SK-N-SH treated with all-trans-retinoic acid at 6 μM for 48 hours (cell line): ENCODE data around the gene CFAP251.
A peak's percentile ranks its signal among the peaks of the same experiment; 100 is the strongest.

Experiments
- ATAC-seq: fragments of 200-7000 bp; cut with Tn5 transposase; 3 replicates; pipeline ENCODE4 v1.9.1; 2020; ENCODE audit warnings: mild to moderate bottlenecking, moderate library complexity
- ARNTL ChIP-seq: fragments of 450-650 bp; formaldehyde crosslinking; IDR thresholded peaks from 2 replicates; pipeline ENCODE4 v1.5.0; 2020; ENCODE audit warnings: low read depth, mild to moderate bottlenecking, moderate library complexity, borderline replicate concordance
- CREB5 ChIP-seq: fragments of 250-450 bp; sonication (Bioruptor Pico); IDR thresholded peaks from 2 replicates; pipeline ENCODE4 v1.5.1; 2020; ENCODE audit warnings: low read depth, mild to moderate bottlenecking, moderate library complexity
- CSDC2 ChIP-seq: fragments of 250-450 bp; sonication (Bioruptor Pico); IDR thresholded peaks from 2 replicates; pipeline ENCODE4 v1.5.0; 2020; ENCODE audit warnings: mild to moderate bottlenecking, moderate library complexity
- CSRNP3 ChIP-seq: fragments of 250-450 bp; sonication (Bioruptor Pico); IDR thresholded peaks from 2 replicates; pipeline ENCODE4 v1.5.1; 2021; ENCODE audit warnings: mild to moderate bottlenecking, moderate library complexity
- ESRRG ChIP-seq: fragments of 250-450 bp; sonication (Bioruptor Pico); IDR thresholded peaks from 2 replicates; pipeline ENCODE4 v1.6.1; 2021; ENCODE audit warnings: mild to moderate bottlenecking
- GLIS3 ChIP-seq: fragments of 250-450 bp; sonication (Bioruptor Pico); IDR thresholded peaks from 2 replicates; pipeline ENCODE4 v1.5.0; 2020; ENCODE audit warnings: mild to moderate bottlenecking, moderate library complexity
- OSR1 ChIP-seq: fragments of 250-450 bp; sonication (Bioruptor Pico); IDR thresholded peaks from 2 replicates; pipeline ENCODE4 v1.8.0; 2022; ENCODE audit warnings: moderate library complexity, mild to moderate bottlenecking, inconsistent platforms
- PATZ1 ChIP-seq: fragments of 250-450 bp; sonication (Bioruptor Pico); IDR thresholded peaks from 2 replicates; pipeline ENCODE4 v1.8.0; 2020; ENCODE audit warnings: mild to moderate bottlenecking, moderate library complexity, borderline replicate concordance
- POU6F1 ChIP-seq: fragments of 250-450 bp; sonication (Bioruptor Pico); IDR thresholded peaks from 2 replicates; pipeline ENCODE4 v1.8.0; 2021; ENCODE audit warnings: low read depth, mild to moderate bottlenecking, moderate library complexity, borderline replicate concordance
- RARB ChIP-seq: fragments of 250-450 bp; sonication (Bioruptor Pico); IDR thresholded peaks from 2 replicates; pipeline ENCODE4 v1.8.0; 2021; ENCODE audit warnings: mild to moderate bottlenecking, moderate library complexity
- SNAI2 ChIP-seq: fragments of 250-450 bp; sonication (Bioruptor Pico); IDR thresholded peaks from 2 replicates; pipeline ENCODE4 v1.5.0; 2020; ENCODE audit warnings: mild to moderate bottlenecking, moderate library complexity
- TCF4 ChIP-seq: fragments of 250-450 bp; sonication (Bioruptor Pico); IDR thresholded peaks from 2 replicates; pipeline ENCODE4 v1.8.0; 2021; ENCODE audit warnings: mild to moderate bottlenecking, moderate library complexity, borderline replicate concordance
- TOX ChIP-seq: fragments of 250-450 bp; sonication (Bioruptor Pico); IDR thresholded peaks from 2 replicates; pipeline ENCODE4 v1.8.0; 2021; ENCODE audit warnings: mild to moderate bottlenecking, moderate library complexity, borderline replicate concordance
- TSHZ2 ChIP-seq: fragments of 250-450 bp; sonication (Bioruptor Pico); IDR thresholded peaks from 2 replicates; pipeline ENCODE4 v1.5.0; 2020; ENCODE audit warnings: mild to moderate bottlenecking, moderate library complexity
- ZC3H10 ChIP-seq: fragments of 250-450 bp; sonication (Bioruptor Pico); IDR thresholded peaks from 2 replicates; pipeline ENCODE4 v1.5.1; 2021; ENCODE audit warnings: mild to moderate bottlenecking, moderate library complexity
- ZFP3 ChIP-seq: fragments of 250-450 bp; sonication (Bioruptor Pico); IDR thresholded peaks from 2 replicates; pipeline ENCODE4 v1.5.0; 2020; ENCODE audit warnings: mild to moderate bottlenecking, moderate library complexity
- ZFP30 ChIP-seq: fragments of 450-650 bp; formaldehyde crosslinking; IDR thresholded peaks from 2 replicates; pipeline ENCODE4 v1.5.0; 2022; ENCODE audit warnings: mild to moderate bottlenecking, moderate library complexity
- ZNF565 ChIP-seq: fragments of 450-650 bp; formaldehyde crosslinking; conservative IDR thresholded peaks from 2 replicates; pipeline ENCODE4 v1.5.0; 2020; ENCODE audit warnings: low read depth, mild to moderate bottlenecking, moderate library complexity
- ZNF70 ChIP-seq: fragments of 450-650 bp; formaldehyde crosslinking; IDR thresholded peaks from 2 replicates; pipeline ENCODE4 v1.5.0; 2020; ENCODE audit warnings: mild to moderate bottlenecking, moderate library complexity
- ZNF8 ChIP-seq: fragments of 450-650 bp; formaldehyde crosslinking; IDR thresholded peaks from 2 replicates; pipeline ENCODE4 v1.5.0; 2020; ENCODE audit warnings: mild to moderate bottlenecking, moderate library complexity

Gene CFAP251

GRCh38 chr12:121969726-121970125 is 51.3 kb downstream of the CFAP251 start (continued):
- TF ChIP-seq POU6F1 = no peak

- TF ChIP-seq ZFP30 (CRISPR knock-in tag) (no peak), CSRNP3 (CRISPR knock-in tag) (no peak), RARB (no peak), ZNF70 (CRISPR knock-in tag) (no peak), SNAI2 (CRISPR knock-in tag) (no peak), TSHZ2 (no peak), ZNF8 (no peak), ZC3H10 (CRISPR knock-in tag) (no peak), POU6F1 (no peak), ZNF565 (CRISPR knock-in tag) (no peak), GLIS3 (no peak), TCF4 (CRISPR knock-in tag) (no peak), PATZ1 (CRISPR knock-in tag) (no peak)
- no peak for ATAC-seq
Measured at GRCh38 chr12:121970581-121971300, 52.3 kb downstream of the CFAP251 start.

GRCh38 chr12:121974026-121974985 is 55.9 kb downstream of the CFAP251 start:
- ATAC-seq = peak; percentile 70
- TF ChIP-seq ZNF8 = no peak
- no peak for TF ChIP-seq ESRRG (CRISPR knock-in tag)
- TF ChIP-seq RARB = no peak
- no peak for TF ChIP-seq OSR1 (CRISPR knock-in tag)
- no peak for TF ChIP-seq CSRNP3 (CRISPR knock-in tag)
- TF ChIP-seq TCF4 (CRISPR knock-in tag) = no peak
- TF ChIP-seq POU6F1 = no peak
- no peak for TF ChIP-seq CREB5 (CRISPR knock-in tag)
- TF ChIP-seq CSDC2 (CRISPR knock-in tag) = no peak
- no peak for TF ChIP-seq ZFP3
- no peak for TF ChIP-seq ZNF70 (CRISPR knock-in tag)
- TF ChIP-seq ARNTL (CRISPR knock-in tag) = no peak
- no peak for TF ChIP-seq TOX (CRISPR knock-in tag)
- TF ChIP-seq ZNF565 (CRISPR knock-in tag) = no peak
